IMR-90 (cell line): Measurements from ENCODE around the gene TSC2. TPM values are rescaled to one million over a fixed set of nuclear protein-coding genes. Genes with fewer than 3 reads are reported as not detected.

Source experiments
- ATAC-seq: fragments of 200-7000 bp; cut with Tn5 transposase; 2 replicates; pipeline ENCODE4 v1.9.1; 2020; ENCODE audit warnings: low read depth, mild to moderate bottlenecking, moderate library complexity
- BruUV-seq: library from RNA; stranded (reverse); fragments of 400-500 nt; replicated peaks from 2 replicates; lab custom pipeline; 2021; lab: Mats Ljungman, UMichigan
- CTCF ChIA-PET: fragments of 300-600 bp; formaldehyde crosslinking; extraction: SDS; loops from one replicate; lab custom pipeline; 2021; ENCODE audit warnings: antibody characterized with exemption; lab: Yijun Ruan, JAX
- POLR2A ChIA-PET: fragments of 300-600 bp; sonication (Branson Sonifier 250); formaldehyde crosslinking; loops from one replicate; lab custom pipeline; 2022; ENCODE audit warnings: antibody characterized with exemption; ENCODE audit not compliant: unreplicated experiment; lab: Charles Lee
- DNase-seq: peaks from one replicate; pipeline ENCODE4 v3.0.0; 2013
- H2AFZ ChIP-seq: replicated peaks from 2 replicates; pipeline ENCODE3; 2013; ENCODE audit warnings: low read length, mild to moderate bottlenecking; ENCODE audit not compliant: poor library complexity
- H2AK5ac ChIP-seq: 2 replicates; pipeline ENCODE4 v1.6.1; 2013; ENCODE audit warnings: low read depth, low read length, inconsistent platforms
- H2AK9ac ChIP-seq: replicated peaks from 2 replicates; pipeline ENCODE3; 2013; ENCODE audit warnings: mild to moderate bottlenecking, low read depth, low read length, moderate library complexity; ENCODE audit not compliant: poor library complexity
- H2BK120ac ChIP-seq: 2 replicates; pipeline ENCODE4 v1.6.1; 2013; ENCODE audit warnings: low read depth, low read length, inconsistent platforms
- H2BK15ac ChIP-seq: 3 replicates; pipeline ENCODE4 v1.6.1; 2013; ENCODE audit warnings: low read depth, low read length, inconsistent platforms
- H2BK20ac ChIP-seq: 2 replicates; pipeline ENCODE4 v1.6.1; 2013; ENCODE audit warnings: low read depth, mild to moderate bottlenecking, inconsistent platforms, low read length, moderate library complexity
- H2BK5ac ChIP-seq: 2 replicates; pipeline ENCODE4 v1.6.1; 2013; ENCODE audit warnings: mild to moderate bottlenecking, low read depth, low read length, inconsistent platforms; ENCODE audit not compliant: poor library complexity, severe bottlenecking
- H3K14ac ChIP-seq: replicated peaks from 2 replicates; pipeline ENCODE4 v1.6.1; 2013; ENCODE audit warnings: low read depth, low read length, inconsistent platforms
- H3K18ac ChIP-seq: 2 replicates; pipeline ENCODE4 v1.6.1; 2013; ENCODE audit warnings: low read depth, low read length, control low read depth
- H3K23ac ChIP-seq: 2 replicates; pipeline ENCODE4 v1.6.1; 2013; ENCODE audit warnings: low read depth, low read length, inconsistent platforms
- H3K27ac ChIP-seq: 2 replicates; pipeline ENCODE4 v1.5.1; 2013; ENCODE audit warnings: mild to moderate bottlenecking, control low read depth, low read length; ENCODE audit not compliant: insufficient read depth
- H3K27me3 ChIP-seq: 2 replicates; pipeline ENCODE4 v1.6.1; 2013; ENCODE audit warnings: low read length; ENCODE audit not compliant: control insufficient read depth, insufficient read depth
- H3K36me3 ChIP-seq: 2 replicates; pipeline ENCODE4 v1.6.1; 2013; ENCODE audit warnings: low read length, mixed read lengths; ENCODE audit not compliant: control insufficient read depth, insufficient read depth
- H3K4ac ChIP-seq: 2 replicates; pipeline ENCODE4 v1.6.1; 2013; ENCODE audit warnings: low read depth, low read length, inconsistent platforms
- H3K4me1 ChIP-seq: 2 replicates; pipeline ENCODE4 v1.6.1; 2013; ENCODE audit warnings: low read length, mixed read lengths; ENCODE audit not compliant: control insufficient read depth, insufficient read depth
- H3K4me2 ChIP-seq: 2 replicates; pipeline ENCODE4 v1.6.1; 2013; ENCODE audit warnings: low read depth, mild to moderate bottlenecking, control low read depth, low read length, moderate library complexity
- H3K4me3 ChIP-seq: 2 replicates; pipeline ENCODE4 v1.5.1; 2013; ENCODE audit warnings: low read depth, mild to moderate bottlenecking, control low read depth, low read length, moderate library complexity; ENCODE audit not compliant: insufficient read depth
- H3K56ac ChIP-seq: 2 replicates; pipeline ENCODE4 v1.6.1; 2013; ENCODE audit warnings: low read length, inconsistent platforms; ENCODE audit not compliant: insufficient read depth; ENCODE audit errors: extremely low read depth
- H3K79me1 ChIP-seq, 2 experiments: 2 replicates each; pipeline ENCODE4 v1.6.1; 2013; ENCODE audit warnings: low read length in 2 of 2, inconsistent platforms in 1 of 2, low read depth in 1 of 2
- H3K9ac ChIP-seq: 2 replicates; pipeline ENCODE4 v1.6.1; 2013; ENCODE audit warnings: low read depth, low read length, control low read depth
- H3K9me1 ChIP-seq: 2 replicates; pipeline ENCODE4 v1.6.1; 2013; ENCODE audit warnings: low read length, inconsistent platforms; ENCODE audit not compliant: insufficient read depth
- H3K9me3 ChIP-seq: 2 replicates; pipeline ENCODE4 v1.6.1; 2013; ENCODE audit warnings: low read length; ENCODE audit not compliant: control insufficient read depth, insufficient read depth
- H4K20me1 ChIP-seq: 2 replicates; pipeline ENCODE4 v1.6.1; 2013; ENCODE audit warnings: low read length, inconsistent platforms; ENCODE audit not compliant: insufficient read depth
- H4K5ac ChIP-seq: 2 replicates; pipeline ENCODE4 v1.6.1; 2013; ENCODE audit warnings: mild to moderate bottlenecking, low read depth, low read length, control low read depth
- H4K8ac ChIP-seq, 2 experiments: 2 replicates each; pipeline ENCODE4 v1.6.1; 2013; ENCODE audit warnings: low read depth in 2 of 2, low read length in 2 of 2, control low read depth in 1 of 2, inconsistent platforms in 1 of 2
- H4K91ac ChIP-seq: 2 replicates; pipeline ENCODE4 v1.6.1; 2013; ENCODE audit warnings: low read depth, low read length, inconsistent platforms; ENCODE audit not compliant: insufficient read depth
- BHLHE40 ChIP-seq: fragments of 150-350 bp; IDR thresholded peaks from 2 replicates; pipeline ENCODE4 v1.6.1; 2016; ENCODE audit warnings: mild to moderate bottlenecking, low read depth, low read length
- CEBPB ChIP-seq: IDR thresholded peaks from 2 replicates; pipeline ENCODE4 v1.6.1; 2012; ENCODE audit warnings: low read depth, low read length, improper control_type of control experiment
- CHD1 ChIP-seq: IDR thresholded peaks from 2 replicates; pipeline ENCODE4 v1.6.1; 2012; ENCODE audit warnings: low read depth, low read length, improper control_type of control experiment
- CTCF ChIP-seq: conservative IDR thresholded peaks from 2 replicates; pipeline ENCODE4 v1.5.1; 2012; ENCODE audit warnings: mild to moderate bottlenecking, low read depth, low read length, improper control_type of control experiment
- FOS ChIP-seq: fragments of 150-350 bp; IDR thresholded peaks from 2 replicates; pipeline ENCODE4 v1.6.1; 2016; ENCODE audit warnings: low read depth, low read length
- MAFK ChIP-seq: IDR thresholded peaks from 2 replicates; pipeline ENCODE4 v1.6.1; 2012; ENCODE audit warnings: low read depth, low read length, improper control_type of control experiment
- MAZ ChIP-seq: IDR thresholded peaks from 2 replicates; pipeline ENCODE4 v1.6.1; 2012; ENCODE audit warnings: low read depth, mild to moderate bottlenecking, low read length, improper control_type of control experiment, moderate library complexity, borderline replicate concordance
- MXI1 ChIP-seq: IDR thresholded peaks from 2 replicates; pipeline ENCODE4 v1.6.1; 2012; ENCODE audit warnings: low read depth, mild to moderate bottlenecking, low read length, moderate library complexity, borderline replicate concordance
- NFE2L2 ChIP-seq: fragments of 150-350 bp; IDR thresholded peaks from 2 replicates; pipeline ENCODE4 v1.6.1; 2016; ENCODE audit warnings: low read depth, mild to moderate bottlenecking, low read length
- POLR2A ChIP-seq: IDR thresholded peaks from 2 replicates; pipeline ENCODE4 v1.6.1; 2012; ENCODE audit warnings: mild to moderate bottlenecking, low read depth, low read length
- RAD21 ChIP-seq: IDR thresholded peaks from 2 replicates; pipeline ENCODE4 v1.6.1; 2012; ENCODE audit warnings: low read length, improper control_type of control experiment
- RCOR1 ChIP-seq: IDR thresholded peaks from 2 replicates; pipeline ENCODE4 v1.6.1; 2012; ENCODE audit warnings: mild to moderate bottlenecking, low read length, improper control_type of control experiment; ENCODE audit not compliant: insufficient replicate concordance
- RFX5 ChIP-seq: IDR thresholded peaks from 2 replicates; pipeline ENCODE4 v1.8.0; 2012; ENCODE audit warnings: low read depth, mild to moderate bottlenecking, low read length, moderate library complexity
- SMC3 ChIP-seq: fragments of 150-350 bp; IDR thresholded peaks from 2 replicates; pipeline ENCODE4 v1.6.1; 2016; ENCODE audit warnings: low read depth, mild to moderate bottlenecking, antibody characterized with exemption, low read length, moderate library complexity
- WGBS, 2 experiments: methylation state at CpG; one replicate each; pipeline versions ENCODE4 v1.1.5 to v1.1.7; 2013; ENCODE audit warnings: missing lambda C conversion rate in 2 of 2; ENCODE audit not compliant: insufficient read length in 1 of 2; ENCODE audit errors: extremely low coverage in 2 of 2; 5-methylcytosine and 5-hydroxymethylcytosine counted together
- dilution Hi-C: fragments of 300-500 bp; cut with HindIII; formaldehyde crosslinking; loops from one replicate; pipeline ENCODE4 v1.14.3; 2018; ENCODE audit warnings: low sequenced_read_pairs; ENCODE audit not compliant: unreplicated experiment
- in situ Hi-C: fragments of 300-500 bp; cut with MboI; formaldehyde crosslinking; loops from 3 replicates; pipeline ENCODE4 v1.14.3; 2019; ENCODE audit warnings: low sequenced_read_pairs, inconsistent platforms, mixed read lengths
- intact Hi-C: fragments of 100-400 bp; cut with micrococcal nuclease; formaldehyde crosslinking; loops from 2 replicates; pipeline ENCODE4 v1.10.0; 2022
- polyA plus RNA-seq, 3 experiments: library from polyadenylated mRNA; depleted of rRNA; stranded (reverse); fragments of >200 nt; gene quantifications; 2 replicates each; pipeline ENCODE4 v1.2.3, GENCODE V29; 2012; ENCODE audit warnings: low replicate concordance in 1 of 3
- total RNA-seq: library from RNA; depleted of rRNA; stranded (reverse); fragments of >200 nt; gene quantifications from 2 replicates; pipeline ENCODE4 v1.2.3, GENCODE V29; 2012
- TF ChIP-seq, protein P1 (sequence below): fragments of 150-350 bp; IDR thresholded peaks from 2 replicates; pipeline ENCODE4 v1.6.1; 2016; ENCODE audit warnings: low read depth, mild to moderate bottlenecking, low read length, moderate library complexity, borderline replicate concordance
- TF ChIP-seq, protein P2 (sequence below): fragments of 150-350 bp; IDR thresholded peaks from 2 replicates; pipeline ENCODE4 v1.6.1; 2017; ENCODE audit warnings: mild to moderate bottlenecking, antibody characterized with exemption, low read length, low read depth

Gene TSC2
- total and polyA plus RNA-seq, 2 of the 4 experiments (the other 2 are of a cell fraction) = 31.4 to 88.6 TPM

- Histone ChIP-seq H3K36me3 (peaks cover 68% of the 10 kb centered on the region), H2AK5ac (no peak overlapping the region), H3K27ac (no peak overlapping the region), H3K9me1 (no peaks in the 10 kb centered on the region), H3K4me2 (no peak overlapping the region), H4K5ac (no peak overlapping the region), H3K79me1 (0 out of 4 replicates have a peak, but pooled peaks cover 0 to 3% of the 10 kb centered on the region in 2 experiments), H2BK15ac (no peak overlapping the region), H3K23ac (no peak overlapping the region), H2BK5ac (no peak overlapping the region), H2BK20ac (no peak overlapping the region), H3K27me3 (no peaks in the 10 kb centered on the region), H3K56ac (no peak overlapping the region), H2AK9ac (no peak overlapping the region), H4K20me1 (peaks cover 5% of the 10 kb centered on the region; the same call in 1 of the 2 replicates), H3K14ac (no peak overlapping the region), H4K91ac (no peak overlapping the region), H3K9ac (no peak overlapping the region), H3K18ac (no peak overlapping the region), H4K8ac (no peak overlapping the region), H3K9me3 (no peaks in the 10 kb centered on the region), H2AFZ (no peak overlapping the region), H3K4me3 (no peak overlapping the region), H3K4me1 (peaks cover 3% of the 10 kb centered on the region; the same call in 1 of the 2 replicates), H3K4ac (no peak overlapping the region), H2BK120ac (no peak overlapping the region)
- BruUV-seq = no TSS peak
- DNase-seq (no peak), ATAC-seq (no peak)
- 94% methylated on average over 14 of the region's 16 CpGs; no CpG with 5 or more reads in 1 of the 2 experiments for WGBS, 2 experiments
- in situ Hi-C loops = no loop called here
- CTCF ChIA-PET = no interaction called here
- POLR2A ChIA-PET = no interaction called here
- dilution Hi-C loops = no loop called here
- TF ChIP-seq SMC3 = no peak
- no peak for TF ChIP-seq MAFK
- TF ChIP-seq RCOR1 = no peak
- TF ChIP-seq BHLHE40 = no peak
- no peak for TF ChIP-seq NFE2L2
- TF ChIP-seq MXI1 = no peak
- TF ChIP-seq POLR2A = no peak
- no peak for TF ChIP-seq RFX5
- no peak for TF ChIP-seq MAZ
- TF ChIP-seq, protein P1, sequence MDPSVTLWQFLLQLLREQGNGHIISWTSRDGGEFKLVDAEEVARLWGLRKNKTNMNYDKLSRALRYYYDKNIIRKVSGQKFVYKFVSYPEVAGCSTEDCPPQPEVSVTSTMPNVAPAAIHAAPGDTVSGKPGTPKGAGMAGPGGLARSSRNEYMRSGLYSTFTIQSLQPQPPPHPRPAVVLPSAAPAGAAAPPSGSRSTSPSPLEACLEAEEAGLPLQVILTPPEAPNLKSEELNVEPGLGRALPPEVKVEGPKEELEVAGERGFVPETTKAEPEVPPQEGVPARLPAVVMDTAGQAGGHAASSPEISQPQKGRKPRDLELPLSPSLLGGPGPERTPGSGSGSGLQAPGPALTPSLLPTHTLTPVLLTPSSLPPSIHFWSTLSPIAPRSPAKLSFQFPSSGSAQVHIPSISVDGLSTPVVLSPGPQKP = no peak
- TF ChIP-seq FOS = no peak
- no peak for TF ChIP-seq CTCF
- TF ChIP-seq, protein P2, sequence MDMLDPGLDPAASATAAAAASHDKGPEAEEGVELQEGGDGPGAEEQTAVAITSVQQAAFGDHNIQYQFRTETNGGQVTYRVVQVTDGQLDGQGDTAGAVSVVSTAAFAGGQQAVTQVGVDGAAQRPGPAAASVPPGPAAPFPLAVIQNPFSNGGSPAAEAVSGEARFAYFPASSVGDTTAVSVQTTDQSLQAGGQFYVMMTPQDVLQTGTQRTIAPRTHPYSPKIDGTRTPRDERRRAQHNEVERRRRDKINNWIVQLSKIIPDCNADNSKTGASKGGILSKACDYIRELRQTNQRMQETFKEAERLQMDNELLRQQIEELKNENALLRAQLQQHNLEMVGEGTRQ = no peak
- TF ChIP-seq RAD21 = no peak
- TF ChIP-seq CEBPB = no peak
- no peak for TF ChIP-seq CHD1
- intact Hi-C loops = no loop called here
These were observed 32.2 kb downstream of the TSC2 start for GRCh38 chr16:2079991-2080390.
